K562 (cell line): Measurements from ENCODE around the gene ANAPC16. TPM values are rescaled to one million over a fixed set of nuclear protein-coding genes. Genes with fewer than 3 reads are reported as not detected.
"Not testable (repeated sequence)": the region's sequence is repeated elsewhere in the genome, so short reads cannot be mapped to it uniquely, and the experiment has no call there.

ENCODE experiments used
- ATAC-seq: fragments of 200-7000 bp; cut with Tn5 transposase; 3 replicates; pipeline ENCODE4 v1.9.1; 2020; ENCODE audit warnings: moderate library complexity
- BruUV-seq: library from RNA; stranded (reverse); fragments of 400-500 nt; replicated peaks from 2 replicates; lab custom pipeline; 2021; lab: Mats Ljungman, UMichigan
- CTCF ChIA-PET: fragments of 300-600 bp; formaldehyde crosslinking; extraction: SDS; loops from one replicate; lab custom pipeline; 2021; ENCODE audit warnings: low intra/inter-chr PET ratio; lab: Yijun Ruan, JAX
- POLR2A ChIA-PET: fragments of 300-600, 350-650 bp; sonication (Branson Sonifier 250); formaldehyde crosslinking; extraction: SDS; loops from one replicate; lab custom pipeline; 2021; ENCODE audit warnings: antibody characterized with exemption, inconsistent platforms; lab: Yijun Ruan, JAX
- DNase-seq, 4 experiments: peaks; one replicate each; pipeline versions ENCODE4 v3.0.0 to v3.0.0-alpha.2; 2011 to 2018; ENCODE audit warnings: low spot score in 3 of 4, mixed read lengths in 3 of 4; ENCODE audit errors: extremely low read depth in 1 of 4
- FAIRE-seq: peaks from 2 replicates; lab custom pipeline; 2011; peaks lifted over from hg19 to GRCh38; lab: Jason Lieb, UNC
- H2AFZ ChIP-seq: 2 replicates; pipeline ENCODE4 v1.6.0; 2011; ENCODE audit warnings: low read depth, low read length, control low read depth, inconsistent platforms
- H3K27ac ChIP-seq: fragments of 200-600 bp; 3 replicates; pipeline ENCODE4 v1.8.0; 2011; ENCODE audit warnings: low read depth, mild to moderate bottlenecking, control low read depth, inconsistent platforms, low read length, moderate library complexity, mixed read lengths; ENCODE audit errors: extremely low read depth
- H3K27me3 ChIP-seq, 2 experiments: fragments of 300-600 bp in 1 of 2; 2 replicates in 1 of 2; 3 replicates in 1 of 2; pipeline versions ENCODE4 v1.6.0 to v1.8.0; 2011; ENCODE audit warnings: inconsistent platforms in 2 of 2, low read length in 2 of 2, mild to moderate bottlenecking in 1 of 2, mixed read lengths in 1 of 2, moderate library complexity in 1 of 2; ENCODE audit not compliant: control insufficient read depth in 2 of 2, insufficient read depth in 2 of 2
- H3K36me3 ChIP-seq: fragments of 300-600 bp; 3 replicates; pipeline ENCODE4 v1.8.0; 2011; ENCODE audit warnings: mild to moderate bottlenecking, low read length, inconsistent platforms; ENCODE audit not compliant: control insufficient read depth, insufficient read depth
- H3K4me1 ChIP-seq, 2 experiments: fragments of 200-600 bp in 1 of 2; replicated peaks in 1 of 2; 2 replicates in 1 of 2; 3 replicates in 1 of 2; pipeline versions ENCODE4 v1.5.1 to v1.8.0; 2011; ENCODE audit warnings: inconsistent platforms in 2 of 2, low read length in 2 of 2, mild to moderate bottlenecking in 1 of 2, mixed read lengths in 1 of 2, moderate library complexity in 1 of 2; ENCODE audit not compliant: control insufficient read depth in 2 of 2, insufficient read depth in 2 of 2
- H3K4me2 ChIP-seq: 2 replicates; pipeline ENCODE4 v1.6.1; 2011; ENCODE audit warnings: low read length, control low read depth, inconsistent platforms, mixed read lengths; ENCODE audit not compliant: insufficient read depth
- H3K4me3 ChIP-seq: fragments of 200-600 bp; sonication (generic), shearing (Covaris generic); 2 replicates; pipeline ENCODE4 v1.5.1; 2016; ENCODE audit warnings: control low read depth, inconsistent platforms
- H3K79me2 ChIP-seq: fragments of 200-600 bp; 3 replicates; pipeline ENCODE4 v1.8.0; 2011; ENCODE audit warnings: low read length, inconsistent platforms; ENCODE audit not compliant: control insufficient read depth, insufficient read depth
- H3K9ac ChIP-seq, 2 experiments: 2 replicates each; pipeline versions ENCODE4 v1.6.0 to v1.6.1; 2011; ENCODE audit warnings: low read depth in 2 of 2, low read length in 2 of 2, control low read depth in 1 of 2, inconsistent platforms in 1 of 2, mild to moderate bottlenecking in 1 of 2, mixed read lengths in 1 of 2; ENCODE audit not compliant: insufficient read depth in 1 of 2
- H3K9me1 ChIP-seq: one replicate; pipeline ENCODE4 v1.6.0; 2011; ENCODE audit warnings: inconsistent platforms, mild to moderate bottlenecking, low read length, moderate library complexity; ENCODE audit not compliant: control insufficient read depth, insufficient read depth
- H3K9me3 ChIP-seq: replicated peaks from 2 replicates; pipeline ENCODE4 v1.5.1; 2011; ENCODE audit warnings: low read depth, low read length, inconsistent platforms; ENCODE audit not compliant: control insufficient read depth, insufficient read depth
- H4K20me1 ChIP-seq: replicated peaks from 2 replicates; pipeline ENCODE4 v1.6.1; 2011; ENCODE audit warnings: low read length, inconsistent platforms, mixed read lengths; ENCODE audit not compliant: control insufficient read depth, insufficient read depth
- AFF4 ChIP-seq: sonication (generic); formaldehyde crosslinking; IDR thresholded peaks from 2 replicates; pipeline ENCODE4 v1.8.0; 2023; ENCODE audit warnings: mild to moderate bottlenecking, missing genetic modification reagents
- ARNT ChIP-seq, 2 experiments: fragments of 450-650 bp; IDR thresholded peaks; 2 replicates each; pipeline ENCODE4 v1.6.1; 2016; ENCODE audit warnings: mild to moderate bottlenecking in 1 of 2
- JUND ChIP-seq, 2 experiments: IDR thresholded peaks; 2 replicates in 1 of 2; 3 replicates in 1 of 2; pipeline ENCODE4 v1.6.1; 2011; ENCODE audit warnings: borderline replicate concordance in 2 of 2, low read depth in 2 of 2, low read length in 2 of 2, improper control_type of control experiment in 1 of 2, missing biosample characterization in 1 of 2, missing genetic modification characterization in 1 of 2, missing genetic modification reagents in 1 of 2
- PHTF2 ChIP-seq: fragments of 250-450 bp; sonication (Bioruptor Pico); IDR thresholded peaks from 2 replicates; pipeline ENCODE4 v1.5.0; 2021; ENCODE audit warnings: mild to moderate bottlenecking
- WGBS: fragments of 100-300 bp; shearing (Covaris generic); methylation state at CpG from one replicate; pipeline ENCODE4 v1.1.6; 2016; ENCODE audit warnings: low coverage, mixed read lengths; ENCODE audit not compliant: insufficient coverage; ENCODE audit errors: missing lambda C conversion rate; 5-methylcytosine and 5-hydroxymethylcytosine counted together
- in situ Hi-C: fragments of 300-500 bp; cut with MboI; formaldehyde crosslinking; loops from 4 replicates; pipeline ENCODE4 v1.15.0; 2018; ENCODE audit warnings: inconsistent platforms, mixed read lengths
- intact Hi-C: fragments of 100-400 bp; cut with micrococcal nuclease; formaldehyde crosslinking; loops from 2 replicates; pipeline ENCODE4 v1.14.2; 2022
- polyA plus RNA-seq, 8 experiments: library from polyadenylated mRNA; depleted of rRNA in 4 of 8; stranded (reverse) in 5 of 8; unstranded in 3 of 8; fragments of >200 nt; fragmentation: Nextera tagmentation in 2 of 8; fragmentation: Illumina TruSeq in 1 of 8; extraction: Ambion mirVana in 2 of 8; extraction: Trizol in 1 of 8; gene quantifications; 2 replicates each; pipeline versions ENCODE4 v1.2.1 to v1.2.3, GENCODE V29; 2011 to 2014; ENCODE audit warnings: inconsistent platforms in 1 of 8, missing spikeins in 1 of 8
- total RNA-seq, 7 experiments: library from RNA; depleted of rRNA in 6 of 7; stranded (reverse); fragments of >200 nt in 6 of 7; fragmentation: Illumina TruSeq in 2 of 7; extraction: Trizol in 2 of 7; gene quantifications; 2 replicates each; pipeline versions ENCODE4 v1.2.1 to v1.2.3, GENCODE V29; 2011 to 2021; ENCODE audit warnings: low replicate concordance in 1 of 7

Gene ANAPC16
- total and polyA plus RNA-seq, 9 of the 15 experiments (the other 6 are each of a cell fraction or from before 2014, with no cell fraction given) = 42.6 to 208 (median 108) TPM

- peak overlapping the region in 1 of 2 experiments; percentile 12; a peak in 1 of 4 replicates for H3K9ac ChIP-seq
- POLR2A ChIA-PET = interaction anchor here (0.8 to 9.2 kb wide), 4 partner anchors 14 to 171 kb away, joined by 4 to 70 read pairs (median 5); partner anchors contain the start of gene DDIT4
- no peaks in the 10 kb centered on the region for H3K27me3 ChIP-seq
- H3K4me3 ChIP-seq = no peak overlapping the region
- no peaks in the 10 kb centered on the region for H3K9me3 ChIP-seq
- TF ChIP-seq AFF4 (CRISPR knock-in tag) (no peak), ARNT (IDR thresholded peaks at IDR 0.05) (0 out of 4 replicates have a peak, but pooled peaks of 1 of the 2 experiments have one; percentile 14), JUND (IDR thresholded peaks at IDR 0.05; ENCODE audit: borderline replicate concordance, low read depth, low read length) (no peak), JUND (tag; IDR thresholded peaks at IDR 0.05; ENCODE audit: borderline replicate concordance, low read depth, low read length) (no peak), PHTF2 (CRISPR knock-in tag) (no peak)
- H4K20me1 ChIP-seq = no peaks in the 10 kb centered on the region
- H3K79me2 ChIP-seq = peaks cover 43% of the 10 kb centered on the region
- H3K4me1 ChIP-seq = peaks cover 4 to 15% of the 10 kb centered on the region in 2 experiments; a peak in 3 of 5 replicates
- ATAC-seq (no peak), DNase-seq (no peak), FAIRE-seq (no peak)
- intact Hi-C loops = loop anchor here (1.0 to 2.0 kb wide), 3 partner anchors 97 to 175 kb away; no protein-coding TSS in a partner anchor
- H3K4me2 ChIP-seq = no peak overlapping the region
- no peaks in the 10 kb centered on the region for H3K9me1 ChIP-seq
- no peak overlapping the region for H2AFZ ChIP-seq
- peaks cover 38% of the 10 kb centered on the region for H3K36me3 ChIP-seq
- WGBS = 82% methylated on average over 1 of the region's 1 CpG
- in situ Hi-C loops = loop anchor here (5.0 to 10.0 kb wide), 2 partner anchors 104 to 319 kb away; no protein-coding TSS in a partner anchor
- CTCF ChIA-PET = interaction anchor here (1.6 to 2.4 kb wide), 4 partner anchors 98 to 327 kb away, joined by 6 to 27 read pairs (median 13); no protein-coding TSS in a partner anchor
- no peak overlapping the region for H3K27ac ChIP-seq
- BruUV-seq = no TSS peak
These were observed 7.9 kb downstream of the ANAPC16 start for GRCh38 chr10:72223743-72224101.

DNA sequence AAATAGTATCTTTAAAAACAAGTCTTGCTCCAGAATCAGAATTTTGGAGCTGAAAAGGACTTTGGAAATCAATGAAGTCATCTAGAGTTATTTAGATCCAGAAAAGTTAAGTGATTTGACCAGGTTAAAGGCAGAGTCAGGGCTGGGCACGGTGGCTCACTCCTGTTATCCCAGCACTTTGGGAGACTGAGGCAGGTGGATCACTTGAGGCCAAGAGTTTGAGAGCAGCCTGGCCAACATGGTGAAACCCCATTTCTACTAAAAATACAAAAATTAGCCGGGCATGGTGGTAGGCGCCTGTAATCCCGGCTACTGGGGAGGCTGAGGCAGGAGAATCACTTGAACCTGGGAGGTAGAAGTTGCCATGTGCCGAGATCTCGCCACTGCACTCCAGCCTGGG lies 8.4 kb downstream of the ANAPC16 start:
- H3K4me3 ChIP-seq, DNase-seq, intact Hi-C loops, H2AFZ ChIP-seq, H3K4me2 ChIP-seq, FAIRE-seq, ATAC-seq, H3K27me3 ChIP-seq, BruUV-seq, H3K9ac ChIP-seq, H3K9me1 ChIP-seq, H3K9me3 ChIP-seq, H4K20me1 ChIP-seq, H3K27ac ChIP-seq: not testable (repeated sequence)
- ChIA-PET POLR2A (interaction anchor here (1.2 to 9.2 kb wide), 3 partner anchors 13 to 53 kb away, joined by 5 to 70 read pairs (median 5); partner anchors contain the start of gene DDIT4), CTCF (interaction anchor here (2.4 kb wide), 1 partner anchor 327 kb away, joined by 27 read pairs; no protein-coding TSS in a partner anchor)
- in situ Hi-C loops = loop anchor here (5.0 to 10.0 kb wide), 2 partner anchors 103 to 319 kb away; no protein-coding TSS in a partner anchor
- Histone ChIP-seq H3K36me3 (peaks cover 38% of the 10 kb centered on the region), H3K79me2 (peaks cover 38% of the 10 kb centered on the region), H3K4me1 (peaks cover 4 to 11% of the 10 kb centered on the region in 2 experiments; a peak in 3 of 5 replicates)
- 88% methylated on average over 5 of the region's 6 CpGs for WGBS
